BE2C (cell line): ENCODE measurements around the gene DTHD1.

Experiments
- DNase-seq: peaks from one replicate; pipeline ENCODE4 v3.0.0-alpha.2; 2020
- H3K27me3 ChIP-seq: fragments of 250-450 bp; sonication (Bioruptor Pico); 2 replicates; pipeline ENCODE4 v1.5.1; 2020; ENCODE audit warnings: mild to moderate bottlenecking
- H3K36me3 ChIP-seq: fragments of 250-450 bp; sonication (Bioruptor Pico); 2 replicates; pipeline ENCODE4 v1.5.1; 2020; ENCODE audit warnings: mild to moderate bottlenecking
- H3K4me1 ChIP-seq: fragments of 250-450 bp; sonication (Bioruptor Pico); 2 replicates; pipeline ENCODE4 v1.5.1; 2020
- H3K4me3 ChIP-seq: 2 replicates; pipeline ENCODE4 v1.5.1; 2011; ENCODE audit warnings: low read depth, low read length
- H3K9me3 ChIP-seq: fragments of 250-450 bp; sonication (Bioruptor Pico); 2 replicates; pipeline ENCODE4 v1.5.1; 2020
- TF ChIP-seq, protein P1 (sequence below): IDR thresholded peaks from 2 replicates; pipeline ENCODE4 v1.5.1; 2012; ENCODE audit warnings: mild to moderate bottlenecking, low read depth, low read length

DTHD1 gene

DNA sequence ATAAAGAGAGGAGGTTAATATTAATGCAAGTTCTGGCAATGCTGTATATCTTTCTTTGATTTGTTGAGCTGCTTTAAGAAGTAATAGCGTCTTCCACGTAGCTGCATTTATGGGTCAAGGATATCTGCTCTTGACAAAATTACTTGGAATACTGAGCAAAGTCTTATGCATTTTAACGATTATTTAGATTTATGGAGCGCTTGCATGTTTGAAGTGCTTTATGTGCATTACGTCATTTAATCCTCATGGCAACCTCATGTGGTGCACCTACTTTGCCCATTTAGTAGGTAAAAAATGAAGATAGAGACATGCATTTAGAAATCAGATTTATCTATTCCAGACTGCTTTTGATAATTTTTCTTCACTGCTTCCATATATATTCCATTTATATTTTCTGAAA, 46.0 kb downstream of the DTHD1 start:
- Histone ChIP-seq H3K9me3 (no peaks in the 10 kb centered on the region), H3K36me3 (no peaks in the 10 kb centered on the region), H3K4me1 (no peaks in the 10 kb centered on the region), H3K4me3 (no peak overlapping the region), H3K27me3 (no peaks in the 10 kb centered on the region)
- no peak for DNase-seq
- TF ChIP-seq, protein P1, sequence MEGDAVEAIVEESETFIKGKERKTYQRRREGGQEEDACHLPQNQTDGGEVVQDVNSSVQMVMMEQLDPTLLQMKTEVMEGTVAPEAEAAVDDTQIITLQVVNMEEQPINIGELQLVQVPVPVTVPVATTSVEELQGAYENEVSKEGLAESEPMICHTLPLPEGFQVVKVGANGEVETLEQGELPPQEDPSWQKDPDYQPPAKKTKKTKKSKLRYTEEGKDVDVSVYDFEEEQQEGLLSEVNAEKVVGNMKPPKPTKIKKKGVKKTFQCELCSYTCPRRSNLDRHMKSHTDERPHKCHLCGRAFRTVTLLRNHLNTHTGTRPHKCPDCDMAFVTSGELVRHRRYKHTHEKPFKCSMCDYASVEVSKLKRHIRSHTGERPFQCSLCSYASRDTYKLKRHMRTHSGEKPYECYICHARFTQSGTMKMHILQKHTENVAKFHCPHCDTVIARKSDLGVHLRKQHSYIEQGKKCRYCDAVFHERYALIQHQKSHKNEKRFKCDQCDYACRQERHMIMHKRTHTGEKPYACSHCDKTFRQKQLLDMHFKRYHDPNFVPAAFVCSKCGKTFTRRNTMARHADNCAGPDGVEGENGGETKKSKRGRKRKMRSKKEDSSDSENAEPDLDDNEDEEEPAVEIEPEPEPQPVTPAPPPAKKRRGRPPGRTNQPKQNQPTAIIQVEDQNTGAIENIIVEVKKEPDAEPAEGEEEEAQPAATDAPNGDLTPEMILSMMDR, result no peak

DNA sequence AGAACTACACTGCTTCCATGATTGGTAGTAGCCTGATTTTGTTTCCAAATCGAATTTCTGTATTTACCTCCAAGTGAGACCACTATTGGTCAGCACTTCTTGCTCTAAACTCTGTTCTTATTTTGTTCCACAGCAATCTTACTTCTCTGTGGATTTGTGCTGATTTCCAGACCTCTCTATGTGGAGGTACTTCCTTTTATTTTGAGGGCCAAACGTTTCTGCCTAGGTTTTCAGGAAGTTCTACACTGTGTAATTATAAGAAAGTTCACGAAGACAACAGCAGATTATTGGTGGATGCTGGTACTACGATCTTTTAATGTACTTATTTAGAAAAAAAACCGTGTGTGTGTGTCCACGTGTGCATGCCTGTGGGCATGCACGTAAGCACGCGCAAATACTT, 46.7 kb downstream of the DTHD1 start:
- Histone ChIP-seq H3K4me3 (no peak overlapping the region), H3K36me3 (no peaks in the 10 kb centered on the region), H3K9me3 (no peaks in the 10 kb centered on the region), H3K27me3 (no peaks in the 10 kb centered on the region), H3K4me1 (no peaks in the 10 kb centered on the region)
- DNase-seq, result no peak
- TF ChIP-seq, protein P1, result no peak

DNA sequence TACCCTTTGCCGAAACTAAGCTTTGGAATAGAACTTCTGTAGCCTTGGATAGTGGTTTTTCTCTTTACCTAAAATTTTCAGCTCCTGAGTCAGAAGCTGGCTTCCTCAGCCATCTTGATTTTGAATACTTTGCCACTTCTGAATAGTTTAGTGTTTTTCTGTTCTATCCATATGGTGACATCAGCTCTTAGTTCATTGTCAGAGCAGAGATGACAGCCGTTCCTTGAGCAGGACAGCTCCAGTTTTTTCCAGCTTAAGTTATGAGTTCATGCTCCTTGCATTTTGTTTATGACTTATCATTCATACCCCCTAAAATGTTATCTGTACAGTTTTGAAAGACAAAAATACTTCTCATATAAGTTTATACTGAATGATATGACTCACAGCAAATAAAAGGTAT, 47.8 kb downstream of the DTHD1 start:
- no peaks in the 10 kb centered on the region for H3K9me3 ChIP-seq
- no peaks in the 10 kb centered on the region for H3K27me3 ChIP-seq
- H3K4me3 ChIP-seq, result no peak overlapping the region
- H3K36me3 ChIP-seq, result no peaks in the 10 kb centered on the region
- no peaks in the 10 kb centered on the region for H3K4me1 ChIP-seq
- DNase-seq, result no peak
- TF ChIP-seq, protein P1, result no peak

DNA sequence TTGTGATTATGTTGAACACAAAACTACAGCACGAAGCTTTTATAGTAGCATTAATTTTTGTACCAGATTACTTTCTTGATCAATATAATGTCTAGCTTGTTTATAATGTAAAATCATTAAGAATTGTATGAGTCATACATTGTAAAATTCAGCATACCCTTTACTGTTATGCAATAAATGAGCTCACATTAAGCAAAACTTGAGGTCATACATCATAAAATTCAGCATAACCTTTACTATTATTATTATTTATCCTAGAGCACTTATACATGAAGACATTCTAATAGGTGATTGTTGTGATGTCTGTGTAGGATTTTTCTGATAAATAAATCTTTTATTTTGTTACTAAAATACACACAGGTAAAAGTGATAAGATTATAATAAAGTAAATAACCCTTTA, 49.4 kb downstream of the DTHD1 start:
- no peaks in the 10 kb centered on the region for H3K9me3 ChIP-seq
- no peak for DNase-seq
- H3K27me3 ChIP-seq, result no peaks in the 10 kb centered on the region
- no peaks in the 10 kb centered on the region for H3K4me1 ChIP-seq
- H3K4me3 ChIP-seq, result no peak overlapping the region
- H3K36me3 ChIP-seq, result no peaks in the 10 kb centered on the region
- TF ChIP-seq, protein P1, result no peak

DNA sequence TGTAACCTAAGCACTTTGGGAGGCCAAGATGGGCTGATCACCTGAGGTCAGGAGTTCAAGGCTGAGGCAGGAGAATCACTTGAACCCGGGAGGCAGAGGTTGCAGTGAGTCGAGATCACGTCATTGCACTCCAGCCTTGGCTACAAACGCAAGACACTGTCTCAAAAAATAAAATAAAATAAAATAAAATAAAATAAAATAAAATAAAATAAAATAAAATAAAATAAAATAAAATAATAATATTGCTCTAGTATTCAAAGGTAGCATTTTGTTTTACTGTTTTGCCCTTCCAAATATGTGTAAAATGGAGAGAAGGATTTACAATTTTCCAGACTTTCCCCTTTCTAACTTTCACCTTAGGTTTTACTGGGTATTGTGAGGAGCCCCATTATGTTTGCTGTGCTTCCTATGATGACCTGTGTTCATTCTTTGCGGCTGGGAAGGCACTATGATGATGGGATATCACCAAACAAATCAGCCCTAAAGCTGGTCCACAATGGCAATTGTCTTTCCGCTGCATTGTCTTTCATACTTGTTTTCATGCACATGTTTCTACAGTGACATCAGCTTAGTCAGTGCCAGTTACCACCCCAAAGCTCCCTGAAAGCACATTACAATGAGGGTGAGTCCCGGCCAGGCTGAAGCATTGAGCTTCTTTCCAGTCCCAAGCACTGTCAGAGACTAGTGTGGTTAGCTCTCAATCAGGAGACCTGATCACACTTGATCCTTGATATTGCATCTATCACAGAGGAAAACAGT, 50.8 kb downstream of the DTHD1 start:
- H3K27me3 ChIP-seq, result no peaks in the 10 kb centered on the region
- TF ChIP-seq, protein P1, result no peak
- no peaks in the 10 kb centered on the region for H3K4me1 ChIP-seq
- DNase-seq, result no peak
- no peaks in the 10 kb centered on the region for H3K9me3 ChIP-seq
- no peaks in the 10 kb centered on the region for H3K36me3 ChIP-seq
- H3K4me3 ChIP-seq, result no peak overlapping the region

DNA sequence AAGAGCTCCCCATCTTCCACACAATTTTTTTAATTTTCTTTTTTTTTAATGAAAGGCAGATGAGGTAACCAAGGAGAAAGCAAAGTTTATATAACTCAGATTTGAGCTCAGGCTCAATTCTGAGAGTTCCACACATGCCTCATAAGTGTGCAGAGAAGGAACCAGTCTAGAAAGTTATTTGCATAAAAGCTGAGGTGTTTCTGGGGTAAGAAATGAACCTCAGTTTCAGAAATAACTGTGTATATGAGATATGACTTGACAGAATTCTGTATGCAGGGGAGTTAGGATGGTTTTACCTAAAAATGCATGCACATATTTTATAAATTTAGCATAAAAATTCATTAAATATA, 51.3 kb downstream of the DTHD1 start:
- Histone ChIP-seq H3K4me3 (no peak overlapping the region), H3K9me3 (no peaks in the 10 kb centered on the region), H3K4me1 (no peaks in the 10 kb centered on the region), H3K36me3 (no peaks in the 10 kb centered on the region), H3K27me3 (no peaks in the 10 kb centered on the region)
- TF ChIP-seq, protein P1, result no peak
- DNase-seq, result no peak
